GM19328 (cell line): Measurements from ENCODE around the gene CTAG2.
"Not testable (repeated sequence)": the region's sequence is repeated elsewhere in the genome, so short reads cannot be mapped to it uniquely, and the experiment has no call there.

Experiments
- ATAC-seq: cut with Tn5 transposase; IDR thresholded peaks from one replicate; pipeline ENCODE4 v1.9.1; 2021; ENCODE audit warnings: mild to moderate bottlenecking, moderate library complexity; ENCODE audit not compliant: unreplicated experiment

Gene CTAG2

DNA sequence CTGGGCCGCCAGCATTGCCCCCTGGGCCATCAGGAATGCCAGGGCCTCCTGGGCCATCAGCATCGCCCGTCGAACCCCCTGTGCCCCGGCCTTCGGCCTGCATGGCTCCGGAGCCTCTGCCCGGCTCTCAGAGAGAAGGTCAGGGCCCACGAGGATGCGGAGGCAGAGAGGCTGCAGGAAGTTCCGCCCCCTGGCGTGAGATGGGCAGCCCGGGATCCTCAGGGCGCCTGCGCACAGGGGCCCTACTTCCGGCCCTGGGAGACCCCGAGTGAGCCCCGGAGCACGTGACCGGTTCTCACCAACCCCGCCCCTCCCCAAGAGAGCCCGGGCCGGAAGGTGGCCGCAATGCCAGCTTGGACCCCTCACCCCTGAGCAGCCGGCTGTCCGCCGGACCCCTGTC, at the start of gene CTAG2:
Gene CTAG2 (minus strand): TSS at position 167 of the 400 bp plus-strand sequence. CDS start 64 bp downstream, at position 103.
- ATAC-seq = not testable (repeated sequence)

DNA sequence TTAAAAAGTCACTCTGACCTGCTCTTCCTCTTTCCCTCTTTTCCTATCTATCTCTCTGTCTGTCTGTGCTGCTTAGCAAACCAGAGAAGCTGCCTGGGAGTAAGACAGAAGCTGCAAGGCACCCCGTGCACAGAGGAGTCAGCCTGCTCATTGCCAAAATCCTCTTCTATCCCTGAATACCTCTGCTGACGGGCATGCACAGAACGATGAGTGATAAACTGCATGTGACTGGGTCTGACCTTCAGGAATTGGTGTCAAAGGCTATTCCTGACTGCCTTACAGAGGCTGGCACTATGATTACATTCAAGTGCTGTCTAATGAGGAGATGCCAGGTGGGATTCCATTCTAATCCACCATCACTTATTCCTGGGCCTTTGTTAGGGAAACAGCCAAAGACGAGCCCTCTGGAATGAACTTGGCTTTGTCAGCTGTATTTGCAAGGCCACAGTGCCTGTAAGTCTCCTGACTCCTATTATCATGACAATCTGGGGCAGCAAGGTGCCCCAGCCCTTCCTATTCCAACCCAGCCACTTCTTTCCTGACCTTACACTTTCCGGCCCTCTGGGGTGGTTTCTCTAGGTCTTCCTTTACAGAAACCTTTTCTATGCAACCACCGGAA, 45.4 kb upstream of the CTAG2 start:
- no peak for ATAC-seq

DNA sequence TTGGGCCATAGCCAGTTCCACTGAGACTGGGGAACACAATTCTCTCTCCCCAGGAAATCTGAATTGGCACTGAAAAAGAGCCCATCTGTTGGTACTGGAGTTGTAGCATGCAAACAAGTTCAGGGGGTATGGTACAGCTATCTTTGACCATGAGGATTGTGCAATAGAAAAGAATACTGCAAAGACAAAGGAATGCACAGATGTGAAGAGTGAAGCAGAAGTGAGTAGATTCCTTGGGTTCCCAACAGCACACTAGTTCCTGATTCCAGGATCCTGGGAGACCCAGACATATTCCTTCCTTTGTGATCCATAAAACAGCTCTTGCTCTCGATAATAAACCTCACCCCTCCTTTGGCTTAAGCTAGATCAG, 43.3 kb upstream of the CTAG2 start:
- ATAC-seq = no peak

DNA sequence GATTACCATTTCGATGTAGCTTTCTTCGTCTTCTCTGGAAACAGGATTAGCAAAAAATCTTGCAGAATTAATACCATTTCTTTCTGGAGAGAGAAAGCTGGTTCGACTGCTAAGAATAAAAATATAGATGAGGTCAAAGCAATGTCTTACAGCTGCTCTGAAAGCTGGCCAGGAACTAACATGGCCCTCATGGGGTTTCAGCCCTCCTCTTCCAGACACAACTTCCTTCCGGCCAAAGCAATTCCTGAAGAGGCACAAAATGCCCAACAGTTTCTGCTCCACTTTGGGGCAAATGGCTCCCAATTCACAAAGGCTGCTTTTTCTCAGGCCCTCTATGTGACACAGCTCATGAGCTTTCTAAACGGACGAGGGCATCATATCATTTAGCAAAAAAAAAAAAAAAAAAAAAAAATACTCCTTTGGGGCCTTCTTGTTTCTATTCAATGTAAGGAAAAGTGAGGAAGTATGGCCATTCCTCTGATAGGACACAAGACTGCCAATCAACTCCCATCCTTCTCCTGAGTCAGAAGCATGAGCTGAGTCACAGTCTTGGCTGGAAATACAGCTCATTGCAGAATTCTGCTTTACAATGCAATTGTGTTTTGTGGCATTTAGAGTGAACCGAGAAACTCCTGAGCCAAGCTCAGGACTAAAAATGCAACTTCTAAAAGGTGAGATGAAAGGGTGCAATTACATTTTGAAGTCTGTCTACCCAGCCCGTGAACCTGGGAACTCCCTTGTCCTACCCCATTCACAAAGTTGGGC, 42.7 kb upstream of the CTAG2 start:
- ATAC-seq = no peak

DNA sequence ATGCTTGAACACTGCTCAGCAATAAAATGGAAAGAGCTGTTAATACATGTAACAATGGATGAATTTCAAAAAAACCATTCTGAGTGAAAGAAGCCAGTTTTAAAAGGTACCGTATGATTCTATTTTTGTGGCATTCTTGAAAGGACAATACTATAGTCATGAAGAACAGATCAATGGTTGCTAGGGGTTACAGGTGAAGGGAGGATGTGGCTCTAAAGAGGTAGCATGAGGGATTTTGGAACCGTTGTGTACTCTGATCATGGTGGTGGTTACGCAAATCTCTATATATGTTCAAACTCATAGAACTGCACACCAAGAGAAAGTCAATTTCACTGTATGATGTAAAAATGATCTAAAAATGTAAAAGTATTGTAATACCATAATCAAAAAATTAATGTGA, 40.0 kb upstream of the CTAG2 start:
- ATAC-seq = no peak

DNA sequence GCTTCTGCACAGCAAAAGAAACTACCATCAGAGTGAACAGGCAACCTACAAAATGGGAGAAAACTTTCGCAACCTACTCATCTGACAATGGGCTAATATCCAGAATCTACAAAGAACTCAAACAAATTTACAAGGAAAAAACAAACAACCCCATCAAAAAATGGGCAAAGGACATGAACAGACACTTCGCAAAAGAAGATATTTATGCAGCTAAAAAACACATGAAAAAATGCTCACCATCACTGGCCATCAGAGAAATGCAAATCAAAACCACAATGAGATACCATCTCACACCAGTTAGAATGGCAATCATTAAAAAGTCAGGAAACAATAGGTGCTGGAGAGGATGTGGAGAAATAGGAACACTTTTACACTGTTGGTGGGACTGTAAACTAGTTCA, 37.1 kb upstream of the CTAG2 start:
- ATAC-seq = not testable (repeated sequence)

DNA sequence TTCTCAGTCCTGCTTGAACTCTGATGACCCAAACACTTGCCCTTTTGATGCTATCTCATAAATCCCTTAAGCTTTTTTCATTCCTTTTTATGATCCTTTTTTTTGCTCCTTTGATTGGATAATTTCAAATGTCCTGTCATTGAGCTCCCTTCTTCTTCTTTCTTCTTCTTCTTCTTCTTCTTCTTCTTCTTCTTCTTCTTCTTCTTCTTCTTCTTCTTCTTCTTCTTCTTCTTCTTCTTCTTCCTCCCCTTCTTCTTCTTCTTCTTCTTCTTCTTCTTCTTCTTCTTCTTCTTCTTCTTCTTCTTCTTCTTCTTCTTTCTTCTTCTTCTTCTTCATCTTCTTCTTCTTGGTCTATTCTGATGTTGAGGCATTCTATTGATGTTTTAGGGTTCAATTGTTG, 18.7 kb upstream of the CTAG2 start:
- ATAC-seq = not testable (repeated sequence)

DNA sequence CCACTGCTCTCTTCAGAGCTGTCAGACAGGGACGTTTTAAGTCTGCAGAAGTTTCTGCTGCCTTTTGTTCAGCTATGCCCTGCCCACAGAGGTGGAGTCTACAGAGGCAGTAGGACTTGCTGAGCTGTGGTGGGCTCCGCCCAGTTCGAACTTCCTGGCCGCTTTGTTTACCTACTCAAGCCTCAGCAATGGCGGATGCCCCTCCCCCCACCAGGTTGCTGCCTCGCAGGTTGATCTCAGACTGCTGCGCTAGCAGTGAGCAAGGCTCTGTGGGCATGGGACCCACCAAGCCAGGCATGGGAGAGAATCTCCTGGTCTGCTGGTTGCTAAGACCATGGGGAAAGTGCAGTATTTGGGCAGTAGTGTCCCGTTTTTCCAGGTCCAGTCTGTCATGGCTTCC, 17.5 kb upstream of the CTAG2 start:
- not testable (repeated sequence) for ATAC-seq

DNA sequence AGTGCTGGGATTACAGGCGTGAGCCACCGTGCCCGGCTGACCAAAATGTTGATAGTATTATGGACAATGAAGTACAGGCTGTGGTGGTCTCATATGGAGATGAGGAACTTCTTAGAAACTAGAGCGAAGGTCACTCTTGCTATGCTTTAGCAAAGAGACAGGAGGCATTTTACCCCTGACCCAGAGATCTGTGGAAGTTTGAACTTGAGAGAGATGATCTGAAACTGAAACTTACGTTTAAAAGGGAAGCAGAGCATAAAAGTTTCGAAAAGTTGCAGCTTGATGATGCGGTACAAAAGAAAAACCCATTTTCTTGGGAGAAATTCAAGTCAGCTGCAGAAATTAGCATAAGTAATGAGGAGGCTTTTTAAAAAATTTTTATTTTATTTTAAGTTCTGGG, 8.5 kb upstream of the CTAG2 start:
- no peak for ATAC-seq

DNA sequence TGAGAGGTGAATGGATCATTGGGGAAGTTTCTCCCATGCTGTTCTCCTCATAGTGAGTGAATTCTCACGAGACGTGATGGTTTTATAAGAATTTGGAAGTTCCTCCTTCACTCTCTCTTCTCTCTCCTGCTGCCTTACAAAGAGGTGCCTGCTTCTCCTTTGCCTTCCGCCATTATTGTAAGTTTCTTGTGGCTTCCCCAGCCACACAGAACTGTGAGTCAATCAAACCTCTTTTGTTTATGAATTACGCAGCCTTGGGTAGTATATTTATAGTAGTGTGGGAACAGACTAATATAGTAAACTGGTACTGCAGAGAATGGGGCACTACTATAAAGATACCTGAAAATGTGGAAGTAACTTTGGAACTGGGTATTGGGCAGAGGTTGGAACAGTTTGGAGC, 7.8 kb upstream of the CTAG2 start:
- no peak for ATAC-seq

DNA sequence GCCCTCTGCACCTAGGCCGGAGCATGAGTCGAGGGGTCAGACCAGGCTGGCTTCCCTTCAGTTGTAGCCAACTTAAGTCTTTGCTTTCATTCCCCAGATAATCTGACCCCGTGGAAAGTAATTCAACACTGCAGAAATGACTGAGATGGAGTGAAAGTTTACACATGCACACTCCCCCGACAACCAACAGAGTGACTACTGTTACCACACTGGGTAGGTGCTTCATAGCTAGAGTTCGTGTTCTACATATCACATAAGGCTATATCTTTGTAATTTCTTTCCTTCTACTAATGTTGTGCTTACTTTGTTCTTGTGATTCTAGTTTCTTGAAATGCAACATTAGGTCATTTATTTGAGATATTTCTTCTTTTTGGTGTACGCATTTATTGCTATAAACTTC, 7.2 kb upstream of the CTAG2 start:
- no peak for ATAC-seq

DNA sequence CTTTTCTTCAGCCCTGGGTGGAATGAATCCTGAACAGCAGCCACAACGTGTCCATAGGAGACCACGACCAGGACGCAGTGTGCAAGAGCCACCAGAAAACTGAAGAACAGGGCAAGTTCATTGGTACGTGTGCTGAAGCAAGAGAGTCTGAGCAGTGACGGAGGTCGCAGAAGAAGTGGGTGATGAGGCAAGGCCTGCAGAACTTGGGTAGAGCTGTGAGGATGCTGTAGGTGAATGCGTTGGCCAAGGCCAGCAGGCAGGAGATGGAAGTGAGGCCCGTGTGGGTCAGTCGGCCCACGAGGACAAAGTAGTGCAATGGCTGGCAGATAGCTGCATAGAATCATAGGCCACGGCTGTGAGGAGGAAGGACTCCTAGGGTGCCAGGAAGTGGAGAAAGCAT, 5.6 kb upstream of the CTAG2 start:
- no peak for ATAC-seq

DNA sequence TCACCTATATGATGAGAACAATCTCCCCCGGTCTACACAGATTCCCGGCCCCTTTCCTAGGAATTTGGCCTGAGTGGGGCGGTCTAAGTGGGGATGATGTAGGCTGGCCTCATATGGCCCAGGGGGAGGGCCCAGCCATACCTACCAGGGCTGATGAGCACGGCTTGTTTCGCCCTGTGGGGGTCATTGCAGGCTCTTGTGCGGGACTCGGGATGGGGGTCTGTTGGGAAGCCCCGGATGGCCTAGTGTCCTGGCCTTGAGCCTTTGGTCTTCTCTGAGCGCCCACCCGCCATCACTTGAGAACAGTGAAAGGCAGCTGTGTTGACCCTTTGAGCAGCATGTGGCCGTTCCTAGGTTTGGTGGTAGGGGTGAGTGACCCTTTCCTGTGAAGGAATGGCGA, 4.8 kb upstream of the CTAG2 start:
- ATAC-seq = no peak

DNA sequence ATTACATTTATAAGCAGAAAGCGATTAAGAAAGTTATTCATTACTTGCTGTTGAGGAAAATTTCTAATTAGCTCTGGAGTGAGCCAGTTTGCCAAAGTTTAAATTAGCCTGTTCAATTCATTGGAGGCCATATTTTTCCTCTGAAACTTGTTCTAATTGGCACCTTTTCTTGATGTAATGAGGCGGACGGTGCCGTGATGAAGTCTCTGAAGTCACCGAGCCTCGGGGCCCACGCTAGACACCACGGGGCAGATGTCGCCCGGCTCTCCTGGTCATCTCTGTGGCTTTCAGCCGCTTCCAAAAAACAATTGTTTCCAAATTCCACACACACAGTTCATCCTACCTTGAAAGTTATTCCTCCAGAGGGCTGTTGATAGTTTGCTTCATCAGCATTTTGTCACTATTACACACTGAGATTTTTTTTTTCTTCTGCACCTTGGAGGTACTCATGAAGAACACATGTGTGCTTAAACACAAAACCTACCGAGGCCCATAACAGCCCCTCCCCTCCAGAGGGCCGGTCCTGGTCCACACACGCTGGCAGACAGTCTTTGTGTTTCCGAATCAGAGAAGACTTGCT, 3.9 kb upstream of the CTAG2 start:
- ATAC-seq = no peak

DNA sequence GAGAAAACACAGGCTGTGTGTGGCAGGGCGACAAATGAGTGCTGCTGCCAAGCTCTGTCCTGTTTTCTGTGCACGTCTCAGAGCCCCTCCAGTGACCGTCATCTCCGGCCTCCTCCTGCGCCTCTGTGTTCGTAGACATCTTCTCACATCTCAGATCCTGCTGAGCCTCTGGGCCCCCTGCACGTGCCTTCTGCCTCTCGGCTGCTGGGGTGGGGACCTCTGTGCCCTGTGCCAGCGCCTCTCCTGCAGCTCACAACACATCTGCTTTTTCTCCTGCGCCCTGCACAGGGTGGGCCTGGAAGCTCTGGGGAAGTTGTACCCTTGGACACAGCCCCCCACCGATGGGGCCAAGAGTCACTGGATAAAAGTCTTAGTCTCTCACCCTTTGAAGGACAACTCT, 2.4 kb upstream of the CTAG2 start:
- ATAC-seq = no peak

DNA sequence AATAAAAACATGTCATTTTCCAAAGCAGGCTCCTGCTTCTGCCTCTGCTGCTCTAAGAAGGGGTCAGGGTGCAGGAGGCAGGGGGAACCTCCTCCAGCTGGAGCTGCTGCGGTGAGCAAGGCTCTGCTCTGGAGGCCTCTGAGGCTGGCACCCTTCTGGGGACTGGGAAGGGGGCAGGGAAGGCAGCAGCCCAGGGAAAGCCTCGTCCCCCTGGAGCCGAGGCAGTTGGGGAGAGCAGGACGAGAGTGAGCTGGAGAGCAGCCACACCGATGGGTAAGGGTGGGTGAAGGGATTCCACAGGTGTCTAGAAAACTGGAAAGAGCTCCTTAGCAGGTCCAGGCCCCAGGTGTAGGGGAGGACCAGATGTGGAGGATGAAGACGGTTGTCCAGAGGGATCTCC, 2.0 kb upstream of the CTAG2 start:
- ATAC-seq = no peak

DNA sequence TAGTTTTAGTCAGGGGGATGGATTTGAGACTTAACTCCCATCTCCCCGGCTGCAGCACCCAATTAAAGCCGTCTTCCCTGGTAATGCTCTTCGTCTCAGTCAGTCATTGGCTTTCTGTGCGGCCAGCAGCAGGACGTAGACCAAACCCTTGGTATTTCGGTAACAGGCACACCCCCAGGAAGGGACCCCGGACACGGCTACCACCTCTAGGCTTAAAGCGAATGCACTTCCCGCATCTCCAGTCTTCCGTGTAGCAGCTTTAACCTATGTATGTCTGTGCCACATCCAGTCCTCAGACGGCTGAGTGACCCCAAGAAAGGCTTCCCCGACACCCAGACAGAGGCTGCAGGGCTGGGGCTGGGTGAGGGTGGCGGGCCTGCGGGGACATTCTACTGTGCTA, 1.5 kb upstream of the CTAG2 start:
- ATAC-seq = no peak

DNA sequence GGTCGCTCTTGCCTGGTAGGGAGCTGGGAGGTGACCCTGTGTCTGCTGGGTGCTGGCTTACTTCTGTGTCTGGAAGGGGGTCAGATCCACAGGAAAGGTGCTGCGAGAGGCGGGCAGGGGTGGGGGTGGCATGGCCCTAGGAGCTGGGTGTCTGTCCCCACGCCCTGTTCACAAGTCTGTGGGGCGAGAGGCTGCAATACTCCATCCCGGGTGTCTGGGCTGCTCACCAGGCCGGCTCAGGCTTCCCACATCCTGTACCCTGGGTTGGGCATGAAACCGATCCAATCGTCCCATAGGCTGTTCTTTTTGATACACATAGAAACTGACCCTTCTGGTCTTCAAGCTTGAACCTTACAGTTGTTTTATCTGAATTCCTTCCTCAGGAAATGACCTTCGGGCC, 993 bp upstream of the CTAG2 start:
- no peak for ATAC-seq

DNA sequence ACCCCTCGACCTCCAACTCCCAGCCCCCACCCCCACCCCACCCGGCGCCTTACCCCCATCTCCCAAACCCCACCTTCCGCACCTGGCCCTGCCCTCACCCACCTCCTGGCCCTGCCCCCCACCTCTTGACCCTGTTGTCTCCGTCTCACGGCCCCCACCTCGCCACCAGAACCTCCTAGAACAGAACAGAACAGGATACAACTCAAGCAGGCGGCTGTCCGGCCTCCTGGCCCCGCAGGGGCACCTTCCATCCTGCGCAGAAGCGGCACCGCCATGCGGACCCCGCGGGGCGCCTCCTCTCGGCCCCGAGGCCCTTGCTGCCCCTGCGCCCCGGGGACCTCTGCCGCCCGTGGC, 354 bp downstream of the CTAG2 start:
- ATAC-seq = no peak

DNA sequence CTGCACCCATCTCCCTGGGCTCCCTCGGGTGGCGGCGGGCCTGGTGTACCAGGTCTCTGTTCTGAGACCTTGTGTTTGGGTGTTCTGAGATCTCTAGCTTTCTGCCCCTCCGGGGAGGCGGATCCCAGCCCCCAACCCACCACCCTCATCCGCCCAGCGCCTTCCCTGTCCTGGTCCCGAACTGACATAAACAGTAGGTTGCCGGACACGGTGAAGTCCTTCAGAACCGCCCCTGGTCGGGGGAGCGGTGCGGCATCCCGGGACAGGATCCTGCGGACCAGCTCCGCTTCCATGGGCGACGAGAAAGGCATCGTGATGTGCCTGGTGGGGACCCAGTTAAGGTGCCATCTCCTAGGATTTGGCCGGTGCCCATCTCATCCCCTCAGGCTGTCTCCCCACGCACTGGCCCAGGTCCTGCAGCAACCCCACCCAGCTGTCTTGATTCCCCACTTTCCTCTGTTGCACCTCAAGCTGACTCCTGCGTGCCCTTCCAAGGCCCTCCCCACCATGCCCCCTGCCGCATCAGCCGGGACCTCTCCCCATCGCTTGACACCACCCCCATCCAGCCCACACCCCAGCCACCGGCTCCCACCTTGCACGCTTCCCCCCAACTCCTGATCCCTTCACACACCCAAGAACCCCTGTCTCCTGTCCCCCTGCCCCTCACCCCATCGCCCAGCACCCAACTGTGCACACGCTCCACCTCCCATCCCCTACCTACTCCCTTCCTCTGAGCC, 900 bp downstream of the CTAG2 start:
- ATAC-seq = no peak

DNA sequence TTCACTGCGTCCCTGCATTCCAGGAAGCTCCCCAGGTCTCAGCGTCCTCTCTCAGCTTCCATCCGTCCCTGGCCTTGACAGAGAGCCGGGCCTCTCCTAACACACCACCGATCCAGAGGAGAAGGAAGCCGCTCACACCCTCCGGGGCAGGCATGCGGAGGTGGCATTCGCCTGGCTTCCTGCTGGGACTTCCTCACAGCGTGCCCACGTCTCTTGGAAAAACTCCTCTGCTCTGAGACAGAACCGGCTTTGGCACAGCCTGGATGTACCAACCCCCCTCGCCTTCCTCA, 3.2 kb downstream of the CTAG2 start:
- ATAC-seq = no peak
